Astrocyte (in vitro differentiated cells and primary cell): ENCODE results near the gene EPB42. TPM values are rescaled to one million over a fixed set of nuclear protein-coding genes. Genes with fewer than 3 reads are reported as not detected.

Experiments
- DNase-seq: peaks from one replicate; pipeline ENCODE4 v3.0.0-alpha.2; 2010; ENCODE audit warnings: low read depth
- FAIRE-seq: peaks from 2 replicates; lab custom pipeline; 2011; peaks lifted over from hg19 to GRCh38; lab: Jason Lieb, UNC
- H2AFZ ChIP-seq: 2 replicates; pipeline ENCODE4 v1.6.0; 2012; ENCODE audit warnings: low read depth, low read length, inconsistent platforms
- H3K27ac ChIP-seq: 2 replicates; pipeline ENCODE4 v1.5.1; 2011; ENCODE audit warnings: low read depth, low read length, inconsistent platforms
- H3K27me3 ChIP-seq: 2 replicates; pipeline ENCODE4 v1.6.0; 2011; ENCODE audit warnings: low read length, inconsistent platforms; ENCODE audit not compliant: insufficient read depth
- H3K36me3 ChIP-seq: 2 replicates; pipeline ENCODE4 v1.5.1; 2011; ENCODE audit warnings: low read length, inconsistent platforms; ENCODE audit not compliant: insufficient read depth
- H3K4me1 ChIP-seq: 2 replicates; pipeline ENCODE4 v1.5.1; 2011; ENCODE audit warnings: low read length, inconsistent platforms; ENCODE audit not compliant: insufficient read depth
- H3K4me2 ChIP-seq: 2 replicates; pipeline ENCODE4 v1.6.0; 2012; ENCODE audit warnings: low read length, inconsistent platforms
- H3K4me3 ChIP-seq: 2 replicates; pipeline ENCODE4 v1.5.1; 2011; ENCODE audit warnings: low read depth, mild to moderate bottlenecking, low read length, inconsistent platforms; ENCODE audit not compliant: insufficient read depth
- H3K79me2 ChIP-seq: 2 replicates; pipeline ENCODE4 v1.6.0; 2012; ENCODE audit warnings: mild to moderate bottlenecking, low read length, inconsistent platforms; ENCODE audit not compliant: insufficient read depth
- H3K9ac ChIP-seq: 2 replicates; pipeline ENCODE4 v1.6.0; 2012; ENCODE audit warnings: mild to moderate bottlenecking, low read length, inconsistent platforms
- H3K9me3 ChIP-seq: 2 replicates; pipeline ENCODE4 v1.5.1; 2012; ENCODE audit warnings: low read depth, mild to moderate bottlenecking, low read length, inconsistent platforms; ENCODE audit not compliant: insufficient read depth
- H4K20me1 ChIP-seq: 2 replicates; pipeline ENCODE4 v1.6.0; 2012; ENCODE audit warnings: low read length, inconsistent platforms; ENCODE audit not compliant: insufficient read depth
- H3K27ac Mint-ChIP-seq: one replicate; pipeline ENCODE4 v1.8.0; 2021; ENCODE audit warnings: mild to moderate bottlenecking, mixed read lengths; ENCODE audit not compliant: unreplicated experiment
- H3K27me3 Mint-ChIP-seq: one replicate; pipeline ENCODE4 v1.8.0; 2021; ENCODE audit warnings: low read depth, mixed read lengths; ENCODE audit not compliant: unreplicated experiment
- H3K36me3 Mint-ChIP-seq: one replicate; pipeline ENCODE4 v1.8.0; 2021; ENCODE audit warnings: low read depth, mixed read lengths; ENCODE audit not compliant: unreplicated experiment
- H3K4me1 Mint-ChIP-seq: one replicate; pipeline ENCODE4 v1.8.0; 2021; ENCODE audit warnings: low read depth, mixed read lengths; ENCODE audit not compliant: unreplicated experiment
- H3K4me3 Mint-ChIP-seq: one replicate; pipeline ENCODE4 v1.8.0; 2021; ENCODE audit warnings: mild to moderate bottlenecking, moderate library complexity, mixed read lengths; ENCODE audit not compliant: unreplicated experiment
- H3K9me3 Mint-ChIP-seq: one replicate; pipeline ENCODE4 v1.8.0; 2021; ENCODE audit warnings: mild to moderate bottlenecking, mixed read lengths; ENCODE audit not compliant: unreplicated experiment
- EZH2 ChIP-seq: IDR thresholded peaks from 2 replicates; pipeline ENCODE4 v1.6.1; 2012; ENCODE audit warnings: mild to moderate bottlenecking, low read length, inconsistent platforms; ENCODE audit not compliant: insufficient read depth
- total RNA-seq: library from RNA; stranded (reverse); gene quantifications from 2 replicates; pipeline ENCODE4 v1.2.1, GENCODE V29; 2021
- TF ChIP-seq, protein P1 (sequence below): IDR thresholded peaks from 2 replicates; pipeline ENCODE4 v1.5.1; 2011; ENCODE audit warnings: low read depth, mild to moderate bottlenecking, inconsistent platforms, low read length, moderate library complexity; ENCODE audit not compliant: insufficient read depth

The EPB42 gene
- total RNA-seq, 1 donor from 2014 or later = not detected

DNA sequence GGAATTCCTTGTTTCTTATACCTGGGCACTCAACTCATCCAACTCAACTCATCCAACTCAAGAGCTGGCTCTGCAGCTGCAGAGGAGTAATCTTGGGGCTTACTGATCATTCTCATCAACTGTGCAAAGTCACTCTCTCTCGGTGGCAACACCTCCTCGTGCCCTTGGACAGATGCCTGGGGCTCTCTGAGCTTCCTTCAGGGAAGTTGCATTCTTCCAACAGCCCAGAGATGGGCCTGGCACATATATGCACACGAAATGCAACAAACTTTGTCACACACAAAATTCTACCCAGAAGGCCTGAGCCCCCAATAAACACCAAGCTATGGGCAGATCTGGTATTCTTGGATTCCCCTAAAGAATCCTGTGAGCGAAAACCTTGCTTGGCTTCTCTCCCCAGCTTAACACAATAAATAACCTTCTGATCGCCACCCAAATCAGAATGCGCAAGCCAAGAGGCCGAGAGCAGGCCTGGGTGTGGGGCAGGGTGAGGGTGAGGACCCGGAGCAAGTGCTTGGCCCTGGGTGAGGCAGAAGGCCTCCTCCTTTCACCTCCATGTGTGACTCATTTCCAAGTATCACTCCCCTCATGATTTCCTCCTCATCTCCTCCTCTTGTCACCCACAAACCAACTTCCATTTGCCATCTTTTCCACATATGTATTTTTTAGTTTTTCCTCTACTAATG is 30.5 kb upstream of the EPB42 start:
- Mint-ChIP-seq H3K36me3 (peaks cover 3% of the 10 kb centered on the region), H3K4me1 (peaks cover 11% of the 10 kb centered on the region), H3K9me3 (no peaks in the 10 kb centered on the region), H3K27me3 (peaks cover 34% of the 10 kb centered on the region), H3K27ac (no peak overlapping the region), H3K4me3 (no peak overlapping the region)
- TF ChIP-seq, protein P1, sequence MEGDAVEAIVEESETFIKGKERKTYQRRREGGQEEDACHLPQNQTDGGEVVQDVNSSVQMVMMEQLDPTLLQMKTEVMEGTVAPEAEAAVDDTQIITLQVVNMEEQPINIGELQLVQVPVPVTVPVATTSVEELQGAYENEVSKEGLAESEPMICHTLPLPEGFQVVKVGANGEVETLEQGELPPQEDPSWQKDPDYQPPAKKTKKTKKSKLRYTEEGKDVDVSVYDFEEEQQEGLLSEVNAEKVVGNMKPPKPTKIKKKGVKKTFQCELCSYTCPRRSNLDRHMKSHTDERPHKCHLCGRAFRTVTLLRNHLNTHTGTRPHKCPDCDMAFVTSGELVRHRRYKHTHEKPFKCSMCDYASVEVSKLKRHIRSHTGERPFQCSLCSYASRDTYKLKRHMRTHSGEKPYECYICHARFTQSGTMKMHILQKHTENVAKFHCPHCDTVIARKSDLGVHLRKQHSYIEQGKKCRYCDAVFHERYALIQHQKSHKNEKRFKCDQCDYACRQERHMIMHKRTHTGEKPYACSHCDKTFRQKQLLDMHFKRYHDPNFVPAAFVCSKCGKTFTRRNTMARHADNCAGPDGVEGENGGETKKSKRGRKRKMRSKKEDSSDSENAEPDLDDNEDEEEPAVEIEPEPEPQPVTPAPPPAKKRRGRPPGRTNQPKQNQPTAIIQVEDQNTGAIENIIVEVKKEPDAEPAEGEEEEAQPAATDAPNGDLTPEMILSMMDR = no peak
- no peak for TF ChIP-seq EZH2
- Histone ChIP-seq H3K36me3 (no peaks in the 10 kb centered on the region), H2AFZ (no peak overlapping the region), H3K4me1 (peaks cover 22% of the 10 kb centered on the region), H3K27ac (no peak overlapping the region), H3K4me2 (no peak overlapping the region), H3K9me3 (no peaks in the 10 kb centered on the region), H3K79me2 (no peaks in the 10 kb centered on the region), H3K27me3 (peaks cover 9% of the 10 kb centered on the region), H4K20me1 (no peaks in the 10 kb centered on the region), H3K4me3 (no peak overlapping the region), H3K9ac (no peak overlapping the region)
- DNase-seq (no peak), FAIRE-seq (no peak)

DNA sequence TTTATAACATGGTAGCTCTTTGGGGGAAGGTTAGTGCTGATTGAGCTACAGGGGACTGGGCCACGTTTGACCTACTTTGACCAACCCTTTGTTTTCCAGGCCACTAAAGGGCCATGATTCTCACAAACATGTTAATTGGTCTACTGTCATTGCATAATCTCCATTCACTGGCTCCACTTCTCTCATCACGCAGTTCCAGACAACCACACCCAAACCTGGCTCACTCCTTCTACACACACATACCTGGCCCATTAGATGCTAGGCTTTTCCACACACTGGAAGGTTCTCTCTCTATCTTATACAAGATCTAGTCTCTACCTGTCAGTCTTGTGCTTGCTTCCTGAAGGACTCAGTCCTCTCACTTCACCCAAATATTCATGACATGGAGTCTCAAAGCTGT is 30.0 kb upstream of the EPB42 start:
- H3K4me3 ChIP-seq = no peak overlapping the region
- no peak overlapping the region for H3K4me2 ChIP-seq
- Mint-ChIP-seq H3K9me3 (no peaks in the 10 kb centered on the region), H3K27ac (no peak overlapping the region), H3K36me3 (peaks cover 3% of the 10 kb centered on the region), H3K27me3 (peaks cover 30% of the 10 kb centered on the region), H3K4me3 (no peak overlapping the region), H3K4me1 (peaks cover 11% of the 10 kb centered on the region)
- H3K9ac ChIP-seq = no peak overlapping the region
- H3K9me3 ChIP-seq = no peaks in the 10 kb centered on the region
- no peaks in the 10 kb centered on the region for H3K36me3 ChIP-seq
- FAIRE-seq (no peak), DNase-seq (no peak)
- no peaks in the 10 kb centered on the region for H4K20me1 ChIP-seq
- H3K27me3 ChIP-seq = peaks cover 6% of the 10 kb centered on the region
- peaks cover 22% of the 10 kb centered on the region for H3K4me1 ChIP-seq
- TF ChIP-seq EZH2 = no peak
- TF ChIP-seq, protein P1 = no peak
- H2AFZ ChIP-seq = no peak overlapping the region
- H3K79me2 ChIP-seq = no peaks in the 10 kb centered on the region
- no peak overlapping the region for H3K27ac ChIP-seq

DNA sequence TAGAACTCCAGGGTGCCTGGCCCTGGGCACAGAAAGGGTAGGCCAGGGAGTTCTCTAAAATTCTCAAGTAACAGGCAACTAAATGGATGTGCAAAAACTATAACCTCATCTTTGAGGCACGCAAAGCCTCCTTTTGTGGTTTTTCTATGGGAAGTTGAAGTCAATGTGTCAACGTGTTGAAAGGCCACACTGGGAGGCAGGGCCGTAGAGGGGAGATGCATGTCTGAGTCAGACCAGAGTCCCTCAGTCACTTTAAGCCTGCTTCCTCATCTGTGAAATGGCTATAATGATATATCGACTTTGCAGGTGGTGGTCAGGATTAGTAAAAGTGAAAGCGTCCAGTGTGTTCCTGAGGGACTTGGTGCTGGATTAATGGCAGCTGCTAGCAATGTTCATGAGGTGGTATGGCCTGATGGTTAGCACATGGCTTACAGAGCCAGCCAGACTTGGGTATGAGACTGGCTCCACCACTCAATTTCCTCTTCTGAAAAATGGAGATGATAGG is 28.9 kb upstream of the EPB42 start:
- DNase-seq (peak; percentile 97), FAIRE-seq (peak; percentile 77)
- H3K27me3 Mint-ChIP-seq = peaks cover 25% of the 10 kb centered on the region
- H3K4me3 Mint-ChIP-seq = no peak overlapping the region
- H3K27ac Mint-ChIP-seq = peak overlapping the region; percentile 94
- peak overlapping the region; percentile 57 for H3K9ac ChIP-seq
- H4K20me1 ChIP-seq = no peaks in the 10 kb centered on the region
- no peaks in the 10 kb centered on the region for H3K36me3 ChIP-seq
- no peaks in the 10 kb centered on the region for H3K9me3 ChIP-seq
- TF ChIP-seq EZH2 = no peak
- TF ChIP-seq, protein P1 = no peak
- peaks cover 22% of the 10 kb centered on the region for H3K4me1 ChIP-seq
- peaks cover 3% of the 10 kb centered on the region for H3K36me3 Mint-ChIP-seq
- H2AFZ ChIP-seq = no peak overlapping the region
- H3K79me2 ChIP-seq = no peaks in the 10 kb centered on the region
- H3K4me1 Mint-ChIP-seq = peaks cover 11% of the 10 kb centered on the region
- H3K27me3 ChIP-seq = peaks cover 6% of the 10 kb centered on the region
- peak overlapping the region; percentile 57 for H3K4me2 ChIP-seq
- peak overlapping the region; percentile 79 for H3K27ac ChIP-seq
- no peak overlapping the region for H3K4me3 ChIP-seq
- no peaks in the 10 kb centered on the region for H3K9me3 Mint-ChIP-seq
